GM12891 (cell line): ENCODE measurements around the gene LUC7L.

Experiments
- POLR2A ChIP-seq: IDR thresholded peaks from 2 replicates; pipeline ENCODE4 v1.6.1; 2011; ENCODE audit warnings: low read depth, low read length, control low read depth
- POLR2AphosphoS5 ChIP-seq: IDR thresholded peaks from 2 replicates; pipeline ENCODE4 v1.6.1; 2011; ENCODE audit warnings: low read depth, low read length, control low read depth
- SPI1 ChIP-seq: IDR thresholded peaks from 2 replicates; pipeline ENCODE4 v1.6.1; 2011; ENCODE audit warnings: low read depth, low read length, control low read depth
- TAF1 ChIP-seq: IDR thresholded peaks from 2 replicates; pipeline ENCODE4 v1.6.1; 2011; ENCODE audit warnings: low read depth, low read length, control low read depth

DNA sequence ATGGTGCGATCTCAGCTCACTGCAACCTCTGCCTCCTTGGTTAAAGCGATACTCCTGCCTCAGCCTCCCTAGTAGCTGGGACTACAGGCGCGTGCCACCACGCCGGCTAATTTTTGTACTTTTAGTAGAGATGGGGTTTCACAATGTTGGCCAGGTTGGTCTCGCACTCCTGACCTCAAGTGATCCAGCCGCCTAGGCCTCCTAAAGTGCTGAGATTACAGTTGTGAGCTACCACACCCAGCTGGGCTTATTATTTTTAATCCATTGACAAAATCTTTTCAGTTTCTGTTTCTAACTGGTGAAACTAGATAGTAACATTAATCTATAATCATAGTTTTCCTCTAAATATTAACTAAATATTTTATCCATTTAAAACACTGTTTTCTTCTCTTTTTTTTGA, 11.3 kb upstream of the LUC7L start:
- TF ChIP-seq POLR2AphosphoS5 (no peak), TAF1 (no peak), POLR2A (no peak), SPI1 (no peak)
